Tibial nerve (tissue), 4 donors: ENCODE results near the gene KRT40. TPM values are rescaled to one million over a fixed set of nuclear protein-coding genes. Genes with fewer than 3 reads are reported as not detected.

Experiments
- DNase-seq, 2 donors: peaks; one replicate each; pipeline ENCODE4 v3.0.0-alpha.2; 2019; ENCODE audit warnings: low spot score in 2 of 2
- H3K27ac ChIP-seq, 4 donors: fragments of 200-600 bp; sonication (generic) in 3 of 4; one replicate each; pipeline ENCODE4 v1.5.1; 2017 to 2019; ENCODE audit warnings: mild to moderate bottlenecking in 1 of 4
- H3K27me3 ChIP-seq, 2 donors: fragments of 200-600 bp; sonication (generic) in 1 of 2; one replicate each; pipeline versions ENCODE4 v1.5.1 to v1.6.0; 2017 to 2019
- H3K36me3 ChIP-seq, 3 donors: fragments of 200-600 bp; sonication (generic); one replicate each; pipeline ENCODE4 v1.5.1; 2018 to 2019
- H3K4me1 ChIP-seq, 4 donors: fragments of 200-600 bp; sonication (generic) in 3 of 4; one replicate each; pipeline ENCODE4 v1.5.1; 2017 to 2019
- H3K4me3 ChIP-seq, 4 donors: fragments of 200-600 bp; sonication (generic) in 3 of 4; one replicate each; pipeline ENCODE4 v1.5.1; 2017 to 2019; ENCODE audit warnings: mild to moderate bottlenecking in 1 of 4, moderate library complexity in 1 of 4
- H3K9me3 ChIP-seq, 4 donors: fragments of 200-600 bp; sonication (generic) in 3 of 4; one replicate each; pipeline ENCODE4 v1.5.1; 2017 to 2019
- EP300 ChIP-seq, 2 donors: sonication (generic); formaldehyde crosslinking; IDR thresholded peaks; one replicate each; pipeline ENCODE4 v1.6.1; 2017; ENCODE audit warnings: antibody characterized with exemption in 2 of 2, mild to moderate bottlenecking in 1 of 2
- POLR2A ChIP-seq, 2 donors: fragments of 450-650 bp; IDR thresholded peaks; one replicate each; pipeline ENCODE4 v1.6.1; 2017; ENCODE audit warnings: antibody characterized with exemption in 2 of 2, mild to moderate bottlenecking in 2 of 2, moderate library complexity in 2 of 2
- WGBS, 2 donors: methylation state at CpG; one replicate each; pipeline ENCODE4 v1.1.5; 2018; 5-methylcytosine and 5-hydroxymethylcytosine counted together
- small RNA-seq: library from RNA; depleted of rRNA; stranded (forward); fragments of <200 nt; gene quantifications from one replicate; pipeline ENCODE3, GENCODE V24; 2016
- total RNA-seq, 4 donors: library from RNA; depleted of rRNA; stranded (reverse); fragments of >200 nt; gene quantifications; one replicate each; pipeline ENCODE4 v1.1.0, GENCODE V29; 2016
- TF ChIP-seq, protein P1 (sequence below), 5 experiments: fragments of 200-600 bp in 3 of 5; fragments of 450-650 bp in 2 of 5; sonication (generic) in 3 of 5; IDR thresholded peaks; one replicate each; pipeline ENCODE4 v1.5.1; 2016 to 2019; ENCODE audit warnings: antibody characterized with exemption in 5 of 5, mild to moderate bottlenecking in 3 of 5, moderate library complexity in 2 of 5

The KRT40 gene
- total RNA-seq, 4 donors from 2014 or later: not detected

DNA sequence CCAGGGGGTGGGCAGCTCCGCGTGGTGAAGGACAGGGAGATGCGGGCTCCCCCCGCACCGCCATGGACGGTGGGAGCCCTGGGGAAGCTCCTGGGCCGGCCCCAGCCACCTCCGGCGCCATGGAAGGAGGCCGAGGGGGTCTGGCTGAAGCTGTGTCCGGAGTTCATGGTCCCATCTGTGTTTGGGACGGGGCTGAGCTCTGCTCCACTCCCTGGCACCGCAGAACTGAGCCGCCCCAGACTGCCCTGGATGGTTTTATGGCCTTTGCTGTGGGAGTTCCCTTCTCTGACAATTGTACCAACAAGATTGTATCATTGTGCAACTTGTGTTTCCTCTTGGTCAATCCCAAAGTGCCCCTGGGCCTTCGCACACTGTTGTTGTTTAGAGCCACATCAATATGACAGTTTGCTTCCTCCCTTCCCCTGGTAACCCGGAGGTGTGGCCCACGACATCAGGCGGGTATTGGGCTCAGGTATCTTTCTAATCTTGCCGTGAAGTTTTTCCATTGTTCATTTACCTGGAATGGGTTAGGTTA is 47.6 kb downstream of the KRT40 start:
- no peak for DNase-seq
- Histone ChIP-seq H3K4me3 (no peak overlapping the region), H3K27ac (no peak overlapping the region)

DNA sequence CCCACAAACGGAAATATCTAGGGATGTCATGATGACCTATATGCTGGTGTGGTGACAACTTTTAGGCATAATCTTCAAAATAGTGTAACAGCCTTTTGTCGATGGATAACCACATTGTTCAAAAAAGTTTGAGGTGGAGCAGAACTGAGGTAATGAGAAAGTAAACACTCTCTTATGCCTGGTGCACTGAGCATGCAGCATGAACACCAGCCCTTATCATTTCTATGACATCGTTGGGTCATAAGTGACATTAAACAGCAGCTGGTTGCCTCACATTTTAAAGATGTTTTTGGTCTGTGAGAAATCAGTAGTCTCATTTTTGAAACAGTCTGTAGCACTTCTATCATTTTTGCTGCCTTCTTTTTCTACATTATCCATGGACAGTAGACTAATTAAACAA is 48.5 kb downstream of the KRT40 start:
- no peaks in the 10 kb centered on the region for H3K36me3 ChIP-seq
- no peaks in the 10 kb centered on the region for H3K4me1 ChIP-seq
- H3K27ac ChIP-seq: no peak overlapping the region
- no peak overlapping the region for H3K4me3 ChIP-seq
- DNase-seq: no peak
- no peaks in the 10 kb centered on the region for H3K27me3 ChIP-seq
- 86% methylated on average over 3 of the region's 3 CpGs for WGBS, 2 donors
- TF ChIP-seq EP300 (IDR thresholded peaks at IDR 0.05) (no peak), POLR2A (IDR thresholded peaks at IDR 0.05) (no peak)
- TF ChIP-seq, protein P1, sequence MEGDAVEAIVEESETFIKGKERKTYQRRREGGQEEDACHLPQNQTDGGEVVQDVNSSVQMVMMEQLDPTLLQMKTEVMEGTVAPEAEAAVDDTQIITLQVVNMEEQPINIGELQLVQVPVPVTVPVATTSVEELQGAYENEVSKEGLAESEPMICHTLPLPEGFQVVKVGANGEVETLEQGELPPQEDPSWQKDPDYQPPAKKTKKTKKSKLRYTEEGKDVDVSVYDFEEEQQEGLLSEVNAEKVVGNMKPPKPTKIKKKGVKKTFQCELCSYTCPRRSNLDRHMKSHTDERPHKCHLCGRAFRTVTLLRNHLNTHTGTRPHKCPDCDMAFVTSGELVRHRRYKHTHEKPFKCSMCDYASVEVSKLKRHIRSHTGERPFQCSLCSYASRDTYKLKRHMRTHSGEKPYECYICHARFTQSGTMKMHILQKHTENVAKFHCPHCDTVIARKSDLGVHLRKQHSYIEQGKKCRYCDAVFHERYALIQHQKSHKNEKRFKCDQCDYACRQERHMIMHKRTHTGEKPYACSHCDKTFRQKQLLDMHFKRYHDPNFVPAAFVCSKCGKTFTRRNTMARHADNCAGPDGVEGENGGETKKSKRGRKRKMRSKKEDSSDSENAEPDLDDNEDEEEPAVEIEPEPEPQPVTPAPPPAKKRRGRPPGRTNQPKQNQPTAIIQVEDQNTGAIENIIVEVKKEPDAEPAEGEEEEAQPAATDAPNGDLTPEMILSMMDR (IDR thresholded peaks at IDR 0.05): no peak
- H3K9me3 ChIP-seq: no peaks in the 10 kb centered on the region

More for the DNA sequence above, 47.6 kb downstream of the KRT40 start:
- H3K36me3 ChIP-seq: no peaks in the 10 kb centered on the region
- H3K27me3 ChIP-seq: no peaks in the 10 kb centered on the region
- 91 to 93% methylated on average over 17 to 19 of the region's 19 CpGs for WGBS, 2 donors
- H3K4me1 ChIP-seq: no peaks in the 10 kb centered on the region
- H3K9me3 ChIP-seq: no peaks in the 10 kb centered on the region
- TF ChIP-seq EP300 (IDR thresholded peaks at IDR 0.05): no peak
- TF ChIP-seq POLR2A (IDR thresholded peaks at IDR 0.05): no peak
- TF ChIP-seq, protein P1 (IDR thresholded peaks at IDR 0.05): no peak

DNA sequence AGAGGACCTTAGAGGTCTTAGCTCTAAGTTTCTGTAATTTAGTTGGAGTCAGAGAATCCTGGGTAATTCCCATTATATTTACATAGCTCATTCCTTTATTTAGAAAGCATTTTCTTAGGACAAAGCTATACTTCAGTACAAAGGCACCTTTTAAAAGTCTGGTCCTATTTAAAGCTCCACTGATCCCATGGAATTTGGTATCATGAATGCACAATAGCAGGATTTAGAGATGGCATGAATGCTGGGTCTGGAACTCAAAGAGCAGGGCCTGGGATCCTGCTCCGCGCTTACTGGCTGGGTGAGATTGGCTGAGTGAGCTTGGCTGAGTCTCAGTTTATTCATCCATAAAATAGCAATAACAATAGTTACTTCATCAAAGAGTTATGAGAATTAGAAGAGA is 51.5 kb downstream of the KRT40 start:
- WGBS, 2 donors: 56 to 80% methylated on average over 2 of the region's 2 CpGs
- DNase-seq: no peak
- TF ChIP-seq, protein P1 (IDR thresholded peaks at IDR 0.05): no peak
- no peak for TF ChIP-seq EP300 (IDR thresholded peaks at IDR 0.05)
- no peak for TF ChIP-seq POLR2A (IDR thresholded peaks at IDR 0.05)

DNA sequence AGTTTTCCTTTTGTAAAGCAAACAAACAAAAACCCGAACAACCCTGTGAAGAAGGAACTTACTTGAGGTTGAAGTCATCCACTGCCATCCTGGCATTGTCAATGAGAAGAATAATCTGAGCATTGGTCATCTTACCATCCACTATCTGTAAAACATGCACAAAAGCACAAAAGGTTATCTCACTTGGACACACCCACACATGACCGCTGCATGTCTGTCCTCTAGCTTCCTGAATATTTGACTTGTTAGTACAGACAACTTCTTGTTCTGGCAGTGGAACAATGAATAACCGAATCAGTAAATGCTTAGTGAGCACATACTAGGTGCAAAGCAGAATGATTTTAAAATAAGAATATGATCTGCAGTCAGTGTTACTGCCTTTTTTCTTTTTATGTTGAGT is 52.8 kb downstream of the KRT40 start:
- no peaks in the 10 kb centered on the region for H3K9me3 ChIP-seq
- TF ChIP-seq, protein P1 (IDR thresholded peaks at IDR 0.05): no peak
- TF ChIP-seq POLR2A (IDR thresholded peaks at IDR 0.05) (no peak), EP300 (IDR thresholded peaks at IDR 0.05) (no peak)
- H3K27me3 ChIP-seq: no peaks in the 10 kb centered on the region
- H3K27ac ChIP-seq: no peak overlapping the region
- 44 to 67% methylated on average over 3 of the region's 3 CpGs for WGBS, 2 donors
- no peaks in the 10 kb centered on the region for H3K4me1 ChIP-seq
- H3K4me3 ChIP-seq: no peak overlapping the region
- no peak for DNase-seq
- H3K36me3 ChIP-seq: no peaks in the 10 kb centered on the region

More for the DNA sequence above, 51.5 kb downstream of the KRT40 start:
- Histone ChIP-seq H3K27me3 (no peaks in the 10 kb centered on the region), H3K4me3 (no peak overlapping the region), H3K4me1 (no peaks in the 10 kb centered on the region), H3K9me3 (no peaks in the 10 kb centered on the region), H3K27ac (no peak overlapping the region), H3K36me3 (no peaks in the 10 kb centered on the region)

Small RNA genes within 50 kb of the gene (small RNA-seq; reads per million reads assigned to genes)
- gene KRTAP3-4P: not detected

Other genes starting within 250 kb of the KRT40 start
- under 1 TPM in 3 of 4 donors, not detected in 1; 0.22 to 0.84 (median 0.39) TPM for gene KRT25, start 229.0 kb downstream of the KRT40 start, total RNA-seq
- not detected for gene KRT26, start 212.1 kb downstream of the KRT40 start, total RNA-seq
- gene KRT27, start 201.8 kb downstream of the KRT40 start, total RNA-seq: not detected
- gene KRT28, start 184.4 kb downstream of the KRT40 start, total RNA-seq: not detected
- gene KRT10, start 161.7 kb downstream of the KRT40 start, total RNA-seq: 10 to 100 TPM in 3 of 4 donors, 1 to 10 TPM in 1; 8.0 to 13.4 (median 11.3) TPM
- not detected for gene KRT12, start 117.1 kb downstream of the KRT40 start, total RNA-seq
- gene KRT20, start 99.1 kb downstream of the KRT40 start, total RNA-seq: not detected
- gene KRT23, start 46.7 kb downstream of the KRT40 start, total RNA-seq: not detected
- not detected for gene KRT39, start 17.4 kb downstream of the KRT40 start, total RNA-seq
- not detected for gene KRTAP3-3, start 9.8 kb upstream of the KRT40 start, total RNA-seq
- not detected for gene KRTAP3-2, start 15.6 kb upstream of the KRT40 start, total RNA-seq
- not detected for gene KRTAP3-1, start 24.8 kb upstream of the KRT40 start, total RNA-seq
- gene KRTAP1-5, start 42.9 kb upstream of the KRT40 start, total RNA-seq: under 1 TPM in 1 of 4 donors, not detected in 3; 0.60 TPM
- not detected for gene KRTAP1-4, start 45.9 kb upstream of the KRT40 start, total RNA-seq
- not detected for gene KRTAP1-3, start 50.5 kb upstream of the KRT40 start, total RNA-seq
- not detected for gene KRTAP1-1, start 57.1 kb upstream of the KRT40 start, total RNA-seq
- gene KRTAP2-1, start 63.0 kb upstream of the KRT40 start, total RNA-seq: not detected
- not detected for gene KRTAP2-2, start 70.9 kb upstream of the KRT40 start, total RNA-seq
- not detected for gene KRTAP2-3, start 75.8 kb upstream of the KRT40 start, total RNA-seq
- gene KRTAP2-4, start 81.6 kb upstream of the KRT40 start, total RNA-seq: not detected
- gene KRTAP4-7, start 99.8 kb upstream of the KRT40 start, total RNA-seq: not detected
- gene KRTAP4-8, start 113.8 kb upstream of the KRT40 start, total RNA-seq: not detected
- not detected for gene KRTAP4-16, start 117.9 kb upstream of the KRT40 start, total RNA-seq
- gene KRTAP4-9, start 121.1 kb upstream of the KRT40 start, total RNA-seq: not detected
- not detected for gene KRTAP4-11, start 134.0 kb upstream of the KRT40 start, total RNA-seq
- not detected for gene KRTAP4-12, start 139.9 kb upstream of the KRT40 start, total RNA-seq
- gene KRTAP4-6, start 156.2 kb upstream of the KRT40 start, total RNA-seq: not detected
- not detected for gene KRTAP4-5, start 165.5 kb upstream of the KRT40 start, total RNA-seq
- gene KRTAP4-4, start 176.4 kb upstream of the KRT40 start, total RNA-seq: not detected
- not detected for gene KRTAP4-3, start 183.9 kb upstream of the KRT40 start, total RNA-seq
- not detected for gene KRTAP4-2, start 193.9 kb upstream of the KRT40 start, total RNA-seq
- gene KRTAP4-1, start 200.6 kb upstream of the KRT40 start, total RNA-seq: not detected
- not detected for gene KRTAP9-1, start 205.6 kb upstream of the KRT40 start, total RNA-seq
- not detected for gene KRTAP9-2, start 242.3 kb upstream of the KRT40 start, total RNA-seq
- gene KRTAP9-3, start 248.1 kb upstream of the KRT40 start, total RNA-seq: not detected